EH (cell line): Measurements from ENCODE around the gene C1orf56.

Experiments used
- DNase-seq: peaks from one replicate; pipeline ENCODE4 v3.0.0-alpha.2; 2015; ENCODE audit warnings: low read depth

C1orf56 gene

GRCh38 chr1:151026460-151026859 is 21.1 kb upstream of the C1orf56 start:
- no peak for DNase-seq

- DNase-seq = no peak
Observed at GRCh38 chr1:151032164-151032563, 15.4 kb upstream of the C1orf56 start.

- no peak for DNase-seq
Observed at GRCh38 chr1:151035167-151035566, 12.4 kb upstream of the C1orf56 start.

- no peak for DNase-seq
Observed at GRCh38 chr1:151036356-151036755, 11.2 kb upstream of the C1orf56 start, which contains the start of gene BNIPL. Gene BNIPL, plus strand, starts transcription at chr1:151036586. Its CDS starts 140 bp downstream, at chr1:151036726.

GRCh38 chr1:151037032-151037431 is 10.5 kb upstream of the C1orf56 start:
- DNase-seq = no peak

- no peak for DNase-seq
Observed at GRCh38 chr1:151039521-151039920, 8.0 kb upstream of the C1orf56 start.

GRCh38 chr1:151043163-151043562 is 4.4 kb upstream of the C1orf56 start:
- DNase-seq = no peak

- peak; percentile 73 for DNase-seq
Observed at GRCh38 chr1:151047925-151048644, 534 bp downstream of the C1orf56 start.

GRCh38 chr1:151048645-151049032 is 1.1 kb downstream of the C1orf56 start:
- DNase-seq = no peak

GRCh38 chr1:151049458-151049857 is 1.9 kb downstream of the C1orf56 start:
- no peak for DNase-seq

- DNase-seq = no peak
Observed at GRCh38 chr1:151050051-151050688, 2.6 kb downstream of the C1orf56 start.

- DNase-seq = no peak
Observed at GRCh38 chr1:151051356-151052009, 3.9 kb downstream of the C1orf56 start.

GRCh38 chr1:151054971-151055547 is 7.5 kb downstream of the C1orf56 start:
- no peak for DNase-seq

GRCh38 chr1:151055581-151055980 is 8.0 kb downstream of the C1orf56 start:
- no peak for DNase-seq

GRCh38 chr1:151056149-151056548 is 8.6 kb downstream of the C1orf56 start:
- DNase-seq = no peak

- DNase-seq = no peak
Observed at GRCh38 chr1:151058692-151059091, 11.1 kb downstream of the C1orf56 start.

- peak; percentile 81 for DNase-seq
Observed at GRCh38 chr1:151059109-151060006, 11.8 kb downstream of the C1orf56 start, which contains the start of gene CDC42SE1. Gene CDC42SE1, minus strand, starts transcription at chr1:151059622. Its CDS starts 3,892 bp downstream, at chr1:151055730.

- DNase-seq = peak; percentile 62
Observed at GRCh38 chr1:151060007-151060656, 12.6 kb downstream of the C1orf56 start, which contains the start of gene MLLT11. Gene MLLT11, plus strand, starts transcription at chr1:151060397. Its CDS starts 6,828 bp downstream, at chr1:151067225.

GRCh38 chr1:151060657-151061421 is 13.3 kb downstream of the C1orf56 start:
- no peak for DNase-seq

- no peak for DNase-seq
Observed at GRCh38 chr1:151061704-151062103, 14.2 kb downstream of the C1orf56 start.
